Lower leg skin (tissue), 4 donors: ENCODE results near the gene GALNT11. TPM values are rescaled to one million over a fixed set of nuclear protein-coding genes. Genes with fewer than 3 reads are reported as not detected.
A peak's percentile ranks its signal among the peaks of the same experiment; 100 is the strongest.

Experiments used
- DNase-seq, 2 donors: peaks; one replicate each; pipeline ENCODE4 v3.0.0-alpha.2; 2019; ENCODE audit warnings: low spot score in 2 of 2
- H3K4me3 ChIP-seq: fragments of 200-600 bp; sonication (generic); 2 replicates; pipeline ENCODE4 v1.5.1; 2017; ENCODE audit warnings: mild to moderate bottlenecking, low read depth; ENCODE audit not compliant: poor library complexity, severe bottlenecking
- CTCF ChIP-seq, 3 donors: fragments of 450-650 bp; IDR thresholded peaks; one replicate each; pipeline ENCODE4 v1.5.1; 2016; ENCODE audit warnings: antibody characterized with exemption in 3 of 3, mild to moderate bottlenecking in 3 of 3, moderate library complexity in 2 of 3
- POLR2A ChIP-seq, 2 donors: fragments of 450-650 bp; IDR thresholded peaks; one replicate each; pipeline ENCODE4 v1.6.1; 2016 to 2017; ENCODE audit warnings: antibody characterized with exemption in 2 of 2, mild to moderate bottlenecking in 1 of 2, moderate library complexity in 1 of 2
- WGBS, 2 donors: methylation state at CpG; one replicate each; pipeline ENCODE4 v1.1.5; 2018; 5-methylcytosine and 5-hydroxymethylcytosine counted together
- intact Hi-C: fragments of 100-400 bp; cut with DNase I; formaldehyde crosslinking; loops from one replicate; pipeline ENCODE4 v1.15.0; 2023; ENCODE audit warnings: low total_unique reads
- total RNA-seq, 4 donors: library from RNA; depleted of rRNA; stranded (reverse); fragments of >200 nt; gene quantifications; one replicate each; pipeline ENCODE4 v1.1.0, GENCODE V29; 2016

Gene GALNT11
- total RNA-seq, 4 donors from 2014 or later = 38.9 to 62.6 (median 45.3) TPM

GRCh38 chr7:152115021-152115718, 89.7 kb downstream of the GALNT11 start:
- DNase-seq = no peak
- no peak overlapping the region for H3K4me3 ChIP-seq
- TF ChIP-seq CTCF (IDR thresholded peaks at IDR 0.05) = no peak
- TF ChIP-seq POLR2A (IDR thresholded peaks at IDR 0.05) = no peak
- intact Hi-C loops = no loop called here
- 89 to 94% methylated on average over 9 of the region's 9 CpGs for WGBS, 2 donors

- WGBS, 2 donors = 90 to 91% methylated on average over 8 of the region's 8 CpGs
- intact Hi-C loops = no loop called here
These were observed 91.9 kb downstream of the GALNT11 start for GRCh38 chr7:152117356-152117755.

DNA sequence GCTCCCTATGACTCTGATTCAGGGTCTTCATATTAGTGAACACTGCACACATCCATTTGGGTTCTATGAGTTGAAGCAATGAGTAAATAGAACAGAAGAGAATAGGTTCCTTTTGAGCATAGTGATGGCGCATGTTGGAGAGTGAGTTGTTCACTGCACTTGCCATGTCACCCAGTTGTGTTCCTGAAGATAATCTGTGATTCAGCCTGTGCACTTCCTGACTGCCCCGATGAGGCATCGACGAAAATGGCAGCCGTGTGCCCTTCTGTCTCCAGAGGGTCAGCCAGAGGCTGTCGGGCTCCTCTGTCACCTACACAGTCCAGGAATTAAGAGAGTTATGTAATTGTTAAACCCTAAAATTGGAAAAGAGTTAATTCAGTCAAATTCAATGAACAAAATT, 94.7 kb downstream of the GALNT11 start:
- peak in 1 of 2 donors; percentile 14 for DNase-seq
- 93 to 94% methylated on average over 6 of the region's 6 CpGs for WGBS, 2 donors
- intact Hi-C loops = no loop called here

More at GRCh38 chr7:152117356-152117755, 91.9 kb downstream of the GALNT11 start:
- no peak for DNase-seq
- no peak overlapping the region for H3K4me3 ChIP-seq
- TF ChIP-seq CTCF (IDR thresholded peaks at IDR 0.05) (no peak), POLR2A (IDR thresholded peaks at IDR 0.05) (no peak)

DNA sequence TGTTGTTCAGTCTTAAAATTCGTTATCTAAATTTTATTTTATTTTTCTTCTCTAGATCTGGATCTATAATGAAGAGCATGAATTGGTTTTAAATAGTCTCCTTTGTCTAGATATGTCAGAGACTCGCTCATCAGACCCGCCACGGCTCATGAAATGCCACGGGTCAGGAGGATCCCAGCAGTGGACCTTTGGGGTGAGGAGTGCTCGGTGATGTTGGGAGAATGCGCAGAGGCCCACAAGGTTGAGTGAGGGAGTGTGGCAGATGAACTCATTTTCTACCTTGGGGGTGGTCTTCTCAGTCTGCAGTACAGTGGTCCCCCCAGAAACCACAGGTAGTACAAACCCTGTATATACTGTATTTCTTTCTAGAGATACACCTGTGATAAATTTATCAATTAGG, 95.3 kb downstream of the GALNT11 start:
- intact Hi-C loops = no loop called here
- DNase-seq = peak in 1 of 2 donors; percentile 69
- WGBS, 2 donors = 97 to 98% methylated on average over 7 of the region's 7 CpGs
- H3K4me3 ChIP-seq = no peak overlapping the region
- TF ChIP-seq CTCF (IDR thresholded peaks at IDR 0.05) = no peak
- no peak for TF ChIP-seq POLR2A (IDR thresholded peaks at IDR 0.05)

More for the DNA sequence above, 94.7 kb downstream of the GALNT11 start:
- TF ChIP-seq CTCF (IDR thresholded peaks at IDR 0.05) (no peak), POLR2A (IDR thresholded peaks at IDR 0.05) (no peak)
- no peak overlapping the region for H3K4me3 ChIP-seq

DNA sequence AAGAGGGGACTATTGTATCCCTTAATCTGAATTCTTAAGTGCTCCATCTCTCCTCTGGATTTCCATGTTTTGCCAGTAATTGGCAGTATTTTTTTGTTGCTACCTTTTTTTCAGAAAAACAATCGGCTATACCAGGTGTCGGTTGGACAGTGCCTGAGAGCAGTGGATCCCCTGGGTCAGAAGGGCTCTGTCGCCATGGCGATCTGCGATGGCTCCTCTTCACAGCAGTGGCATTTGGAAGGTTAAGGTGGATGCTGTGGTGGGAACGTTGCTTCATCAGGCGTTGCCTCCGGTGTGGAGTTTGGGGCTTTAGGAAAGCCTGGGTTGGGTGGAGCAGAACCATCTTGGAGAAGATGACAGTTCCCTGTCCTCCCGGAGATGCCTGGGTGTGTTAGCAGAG, 96.0 kb downstream of the GALNT11 start:
- TF ChIP-seq CTCF (IDR thresholded peaks at IDR 0.05) (no peak), POLR2A (IDR thresholded peaks at IDR 0.05) (no peak)
- H3K4me3 ChIP-seq = no peak overlapping the region
- DNase-seq = peak in 1 of 2 donors; percentile 52
- intact Hi-C loops = no loop called here
- WGBS, 2 donors = 96% methylated on average over 9 of the region's 9 CpGs

GRCh38 chr7:152122540-152122939, 97.1 kb downstream of the GALNT11 start:
- intact Hi-C loops = no loop called here
- DNase-seq = no peak
- WGBS, 2 donors = 92 to 96% methylated on average over 1 of the region's 1 CpG
- H3K4me3 ChIP-seq = no peak overlapping the region
- TF ChIP-seq POLR2A (IDR thresholded peaks at IDR 0.05) = no peak
- TF ChIP-seq CTCF (IDR thresholded peaks at IDR 0.05) = no peak
